Stimulated activated naive CD8-positive, alpha-beta T cell treated with anti-CD3 and anti-CD28 coated beads, Interleukin-15, amount 100 ng/mL, for 72 hours (primary cell): ENCODE results near the gene ZNF200.
"Not testable (repeated sequence)": the region's sequence is repeated elsewhere in the genome, so short reads cannot be mapped to it uniquely, and the experiment has no call there.

Experiments used
- ATAC-seq: fragments of 150-1000 bp; cut with Tn5 transposase; 2 replicates; pipeline ENCODE4 v1.10.0; 2021; ENCODE audit warnings: mild to moderate bottlenecking, moderate library complexity
- DNase-seq, 2 donors: peaks; one replicate each; pipeline ENCODE4 v3.0.0; 2021 to 2022
- H3K27ac Mint-ChIP-seq, 2 donors: one replicate each; pipeline ENCODE4 v1.8.0; 2022; ENCODE audit warnings: mild to moderate bottlenecking in 2 of 2, mixed read lengths in 2 of 2, moderate library complexity in 2 of 2
- H3K27me3 Mint-ChIP-seq: one replicate; pipeline ENCODE4 v1.8.0; 2022; ENCODE audit warnings: mixed read lengths
- H3K4me1 Mint-ChIP-seq: one replicate; pipeline ENCODE4 v1.8.0; 2022; ENCODE audit warnings: mild to moderate bottlenecking, mixed read lengths
- H3K4me3 Mint-ChIP-seq, 2 donors: one replicate each; pipeline ENCODE4 v1.8.0; 2022; ENCODE audit warnings: mild to moderate bottlenecking in 2 of 2, mixed read lengths in 2 of 2, moderate library complexity in 1 of 2
- H3K9me3 Mint-ChIP-seq, 2 donors: one replicate each; pipeline ENCODE4 v1.8.0; 2022; ENCODE audit warnings: mixed read lengths in 2 of 2

Gene ZNF200

DNA sequence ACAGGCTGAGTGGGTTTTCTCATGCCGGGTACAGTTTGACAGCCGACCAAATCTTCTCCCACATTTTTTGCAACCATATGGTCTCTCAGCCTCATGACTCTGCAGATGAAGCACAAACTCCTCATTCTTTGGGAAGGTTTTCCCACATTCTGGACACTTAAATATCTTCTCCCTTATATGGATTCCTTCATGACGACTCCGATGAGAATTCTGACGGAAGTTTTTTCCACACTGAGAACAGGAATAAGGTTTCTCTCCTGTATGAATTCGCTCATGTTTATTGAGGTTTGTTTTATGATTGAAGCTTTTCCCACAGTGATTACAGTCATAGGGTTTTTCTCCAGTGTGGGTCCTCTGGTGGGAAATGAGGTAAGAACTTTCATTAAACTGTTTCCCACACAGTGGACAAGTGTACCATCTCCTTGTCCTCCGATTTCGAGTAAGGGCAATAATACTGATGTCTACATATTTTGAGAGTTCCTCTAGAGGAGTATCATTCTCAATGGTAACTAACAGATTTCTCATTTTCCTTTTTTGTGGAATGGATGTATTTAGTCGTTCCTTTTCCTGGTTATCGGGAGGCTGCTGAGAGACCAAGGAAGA lies 10.9 kb downstream of the ZNF200 start:
- H3K9me3 Mint-ChIP-seq = peaks cover 40 to 70% of the 10 kb centered on the region in 2 donors
- H3K27ac Mint-ChIP-seq = no peak overlapping the region
- DNase-seq (no peak), ATAC-seq (no peak)
- H3K27me3 Mint-ChIP-seq = no peaks in the 10 kb centered on the region
- peaks cover 4% of the 10 kb centered on the region for H3K4me1 Mint-ChIP-seq
- no peak overlapping the region for H3K4me3 Mint-ChIP-seq

DNA sequence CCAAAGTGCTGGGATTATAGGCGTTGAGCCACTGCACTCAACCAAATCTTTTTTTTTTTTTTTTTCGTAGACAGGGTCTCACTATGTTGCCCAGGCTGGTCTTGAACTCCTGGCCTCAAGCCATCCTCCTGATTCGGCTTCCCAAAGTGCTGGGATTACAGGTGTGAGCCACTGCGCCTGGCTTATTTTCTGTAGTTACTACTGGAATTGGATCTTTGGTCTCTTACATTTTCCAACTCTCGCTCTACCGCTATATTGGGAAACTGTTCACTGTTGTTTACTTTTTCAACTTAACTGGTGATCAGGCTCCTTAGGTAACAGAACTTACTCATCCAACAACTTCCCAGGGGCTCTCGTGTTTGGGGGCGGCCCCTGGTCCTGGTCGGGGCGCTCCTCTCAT lies 14.1 kb downstream of the ZNF200 start:
- ATAC-seq (no peak), DNase-seq (no peak)
- Mint-ChIP-seq H3K9me3 (peaks cover 26 to 67% of the 10 kb centered on the region in 2 donors), H3K27ac (peak overlapping the region in 1 of 2 donors; percentile 6), H3K4me1 (peaks cover 29% of the 10 kb centered on the region), H3K27me3 (no peaks in the 10 kb centered on the region), H3K4me3 (no peak overlapping the region)

DNA sequence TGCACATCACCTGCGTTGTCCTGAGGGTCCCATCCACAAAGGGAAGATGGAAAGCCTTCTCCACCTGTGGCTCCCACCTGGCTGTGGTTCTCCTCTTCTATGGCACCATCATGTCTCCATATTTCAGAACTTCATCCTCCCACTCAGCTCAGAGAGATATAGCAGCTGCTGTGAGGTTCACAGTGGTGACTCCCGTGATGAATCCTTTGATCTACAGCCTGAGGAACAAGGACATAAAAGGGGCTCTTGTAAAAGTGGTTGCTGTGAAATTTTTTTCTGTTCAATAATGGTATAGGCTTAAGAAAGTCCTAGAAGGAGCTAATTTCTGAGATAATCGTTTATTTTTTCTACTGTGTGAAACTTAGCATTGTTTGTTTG lies 18.7 kb downstream of the ZNF200 start:
- peak; percentile 4 for ATAC-seq
- Mint-ChIP-seq H3K9me3 (peaks cover 33 to 51% of the 10 kb centered on the region in 2 donors), H3K4me3 (peak overlapping the region; percentile 70 to 84)

DNA sequence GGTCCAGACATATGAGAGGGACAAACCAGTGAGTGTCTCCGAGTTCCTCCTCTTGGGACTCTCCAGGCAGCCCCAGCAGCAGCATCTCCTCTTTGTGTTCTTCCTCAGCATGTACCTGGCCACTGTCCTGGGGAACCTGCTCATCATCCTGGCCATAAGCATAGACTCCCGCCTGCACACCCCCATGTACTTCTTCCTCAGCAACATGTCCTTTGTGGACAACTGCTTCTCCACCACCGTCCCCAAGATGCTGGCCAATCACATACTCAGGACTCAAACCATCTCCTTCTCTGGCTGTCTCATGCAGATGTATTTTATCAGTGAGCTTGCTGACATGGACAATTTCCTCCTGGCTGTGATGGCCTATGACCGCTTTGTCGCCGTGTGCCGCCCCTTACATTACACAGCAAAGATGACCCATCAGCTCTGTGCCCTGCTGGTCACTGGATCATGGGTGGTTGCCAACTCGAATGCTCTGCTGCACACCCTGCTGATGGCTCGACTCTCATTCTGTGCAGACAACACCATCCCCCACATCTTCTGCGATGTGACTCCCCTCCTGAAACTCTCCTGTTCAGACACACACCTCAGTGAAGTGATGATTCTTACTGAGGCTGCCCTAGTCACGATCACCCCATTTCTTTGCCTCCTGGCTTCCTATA lies 19.2 kb downstream of the ZNF200 start:
- H3K27ac Mint-ChIP-seq = peak overlapping the region; percentile 99
- DNase-seq (peak; percentile 39 to 42), ATAC-seq (peak; percentile 63)
- peaks cover 28 to 47% of the 10 kb centered on the region in 2 donors for H3K9me3 Mint-ChIP-seq
- no peaks in the 10 kb centered on the region for H3K27me3 Mint-ChIP-seq
- H3K4me3 Mint-ChIP-seq = peak overlapping the region; percentile 70 to 84
- peaks cover 57% of the 10 kb centered on the region for H3K4me1 Mint-ChIP-seq

More for the DNA sequence above, 18.7 kb downstream of the ZNF200 start:
- DNase-seq = no peak
- Mint-ChIP-seq H3K4me1 (peaks cover 58% of the 10 kb centered on the region), H3K27me3 (no peaks in the 10 kb centered on the region), H3K27ac (peak overlapping the region; percentile 99)

DNA sequence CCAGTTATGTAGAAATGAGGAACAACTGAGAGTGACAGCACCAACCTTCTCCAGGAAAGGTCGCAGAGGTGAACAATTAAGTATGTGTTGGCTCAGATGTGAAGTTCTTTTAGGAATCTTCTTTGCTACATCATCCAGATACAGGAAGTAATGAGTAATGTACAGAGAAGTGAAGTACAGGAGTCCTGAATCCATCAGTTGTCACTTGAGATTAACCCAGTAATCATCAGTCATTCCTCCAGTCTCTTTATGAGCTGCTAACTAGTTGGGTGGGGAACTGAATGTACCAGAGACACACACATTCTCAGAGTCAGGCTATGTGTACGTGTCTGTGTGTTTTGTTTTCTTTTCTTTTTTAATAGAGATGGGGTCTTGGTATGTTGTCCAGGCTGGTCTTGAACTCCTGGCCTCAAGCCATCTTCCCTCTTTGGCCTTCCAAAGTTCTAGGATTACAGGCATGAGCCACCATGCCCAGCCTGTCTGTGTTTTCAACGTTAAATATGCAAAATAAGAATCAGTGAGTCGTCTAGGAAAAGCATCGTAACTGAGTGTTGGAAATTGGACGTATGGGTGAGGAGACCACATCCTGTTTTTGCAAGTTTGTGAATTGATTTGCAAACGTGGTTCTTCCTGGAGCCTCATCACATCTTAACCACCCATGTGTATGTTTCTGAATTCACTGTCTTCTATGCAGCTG lies 19.9 kb downstream of the ZNF200 start:
- Mint-ChIP-seq H3K27me3 (no peaks in the 10 kb centered on the region), H3K27ac (peak overlapping the region; percentile 99), H3K4me1 (peaks cover 57% of the 10 kb centered on the region), H3K9me3 (peaks cover 28 to 46% of the 10 kb centered on the region in 2 donors), H3K4me3 (peak overlapping the region; percentile 70 to 84)
- peak; percentile 94 for ATAC-seq
- peak; percentile 59 to 66 for DNase-seq

DNA sequence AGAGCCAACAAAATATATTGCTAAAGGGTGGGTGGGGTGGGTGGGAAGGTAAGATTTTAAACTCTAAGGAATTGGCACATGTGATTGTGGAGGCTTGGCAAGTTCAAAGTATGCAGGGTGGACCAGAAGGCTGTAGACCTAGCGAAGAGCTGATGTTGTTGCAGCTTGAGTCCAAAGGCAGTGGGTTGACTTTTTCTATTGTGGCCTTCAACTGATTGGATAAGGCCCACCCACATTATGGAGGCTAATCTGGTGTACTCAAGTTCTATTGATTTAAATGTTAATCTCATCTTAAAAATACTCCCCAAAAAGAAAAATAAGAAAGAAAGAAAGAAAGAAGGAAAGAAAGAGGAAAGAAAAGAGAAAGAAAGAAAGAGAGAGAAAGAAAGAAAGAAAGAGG lies 22.4 kb downstream of the ZNF200 start:
- Mint-ChIP-seq H3K4me3 (peak overlapping the region in 1 of 2 donors; percentile 19), H3K27ac (peak overlapping the region in 1 of 2 donors; percentile 16), H3K27me3 (no peaks in the 10 kb centered on the region), H3K4me1 (peaks cover 50% of the 10 kb centered on the region), H3K9me3 (peaks cover 29 to 35% of the 10 kb centered on the region in 2 donors)
- DNase-seq = no peak
- no peak for ATAC-seq

DNA sequence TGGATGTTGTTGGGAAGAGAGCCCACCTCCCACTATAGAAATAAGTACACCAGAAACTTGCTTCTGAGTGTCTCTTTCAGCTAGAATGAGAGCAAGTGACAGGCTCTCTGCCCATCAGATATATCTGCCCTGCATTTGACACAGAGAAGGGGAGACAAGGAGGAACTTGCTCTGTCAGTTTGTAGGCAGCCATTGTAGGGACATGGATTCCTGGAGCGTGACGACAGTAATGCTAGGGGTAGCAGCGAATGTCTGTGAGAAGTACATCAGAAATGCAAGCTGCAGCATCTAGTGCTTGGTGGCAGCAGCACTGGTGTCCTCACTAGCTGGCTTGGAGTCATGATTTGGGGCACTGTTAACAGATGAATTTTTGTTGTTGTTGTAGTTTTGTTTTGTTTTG lies 23.0 kb downstream of the ZNF200 start:
- Mint-ChIP-seq H3K4me1 (peaks cover 44% of the 10 kb centered on the region), H3K27ac (peak overlapping the region in 1 of 2 donors; percentile 5), H3K4me3 (no peak overlapping the region), H3K27me3 (no peaks in the 10 kb centered on the region), H3K9me3 (peaks cover 28 to 38% of the 10 kb centered on the region in 2 donors)
- DNase-seq (no peak), ATAC-seq (no peak)

DNA sequence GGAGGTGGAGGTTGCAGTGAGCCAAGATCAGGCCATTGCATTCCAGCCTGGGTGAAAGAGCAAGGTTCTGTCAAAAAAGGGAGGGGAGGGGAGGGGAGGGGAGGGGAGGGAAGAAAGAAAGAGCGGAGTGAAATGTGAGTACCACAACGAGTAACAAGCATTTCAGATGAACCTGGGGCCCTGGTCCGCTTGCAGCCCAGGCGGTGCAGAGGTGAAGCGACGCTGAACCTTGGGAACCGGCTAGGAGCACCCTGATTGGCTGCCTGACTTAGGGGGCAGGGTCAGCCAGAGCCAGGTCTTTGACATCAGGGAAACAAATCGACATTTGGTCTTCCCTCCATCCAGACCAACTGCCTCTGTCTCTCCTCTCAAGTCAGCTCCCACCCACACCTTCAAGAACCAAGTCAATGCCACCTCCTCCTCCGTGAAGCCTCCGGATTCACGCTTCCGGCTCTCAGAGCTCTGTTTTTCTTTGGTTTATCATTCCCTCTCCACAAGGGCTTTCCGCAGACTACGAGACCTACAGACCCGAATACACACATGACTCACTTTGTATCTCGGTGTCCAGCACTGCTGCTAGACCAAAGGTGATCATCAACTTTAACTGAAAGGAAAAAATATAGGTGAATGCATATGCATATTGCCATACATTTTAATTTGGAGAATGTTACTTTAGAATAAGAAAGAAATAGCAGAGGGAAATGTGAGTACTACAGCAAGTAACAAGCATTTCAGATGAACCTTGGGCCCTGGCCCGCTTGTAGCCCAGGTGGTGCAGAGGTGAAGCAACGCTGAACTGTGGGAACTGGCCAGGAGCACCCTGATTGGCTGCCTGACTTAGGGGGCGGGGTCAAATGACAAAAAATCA lies 27.6 kb downstream of the ZNF200 start:
- H3K4me1 Mint-ChIP-seq = peaks cover 6% of the 10 kb centered on the region
- H3K9me3 Mint-ChIP-seq = peaks cover 26 to 34% of the 10 kb centered on the region in 2 donors
- H3K27ac Mint-ChIP-seq = no peak overlapping the region
- no peak overlapping the region for H3K4me3 Mint-ChIP-seq
- no peak for DNase-seq
- H3K27me3 Mint-ChIP-seq = no peaks in the 10 kb centered on the region
- ATAC-seq = no peak

DNA sequence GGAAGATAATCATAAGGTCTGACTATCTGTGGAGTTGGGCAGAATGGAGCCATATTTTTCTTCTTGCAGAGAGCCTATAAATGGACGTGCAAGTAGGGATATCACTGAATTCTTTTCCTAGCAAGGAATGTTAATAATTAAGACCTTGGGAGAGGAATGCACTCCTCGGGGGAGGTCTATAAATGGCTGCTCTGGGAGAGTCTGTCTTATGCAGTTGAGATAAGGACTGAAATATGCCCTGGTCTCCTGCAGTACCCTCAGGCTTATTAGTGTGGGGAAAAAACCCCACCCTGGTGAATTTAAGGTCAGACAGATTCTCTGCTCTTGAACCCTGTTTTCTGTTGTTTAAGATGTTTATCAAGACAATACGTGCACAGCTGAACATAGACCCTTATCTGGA lies 29.0 kb downstream of the ZNF200 start:
- not testable (repeated sequence) for H3K4me3 Mint-ChIP-seq, H3K4me1 Mint-ChIP-seq, H3K27ac Mint-ChIP-seq, DNase-seq, H3K27me3 Mint-ChIP-seq, ATAC-seq
- peaks cover 17 to 32% of the 10 kb centered on the region in 2 donors for H3K9me3 Mint-ChIP-seq

DNA sequence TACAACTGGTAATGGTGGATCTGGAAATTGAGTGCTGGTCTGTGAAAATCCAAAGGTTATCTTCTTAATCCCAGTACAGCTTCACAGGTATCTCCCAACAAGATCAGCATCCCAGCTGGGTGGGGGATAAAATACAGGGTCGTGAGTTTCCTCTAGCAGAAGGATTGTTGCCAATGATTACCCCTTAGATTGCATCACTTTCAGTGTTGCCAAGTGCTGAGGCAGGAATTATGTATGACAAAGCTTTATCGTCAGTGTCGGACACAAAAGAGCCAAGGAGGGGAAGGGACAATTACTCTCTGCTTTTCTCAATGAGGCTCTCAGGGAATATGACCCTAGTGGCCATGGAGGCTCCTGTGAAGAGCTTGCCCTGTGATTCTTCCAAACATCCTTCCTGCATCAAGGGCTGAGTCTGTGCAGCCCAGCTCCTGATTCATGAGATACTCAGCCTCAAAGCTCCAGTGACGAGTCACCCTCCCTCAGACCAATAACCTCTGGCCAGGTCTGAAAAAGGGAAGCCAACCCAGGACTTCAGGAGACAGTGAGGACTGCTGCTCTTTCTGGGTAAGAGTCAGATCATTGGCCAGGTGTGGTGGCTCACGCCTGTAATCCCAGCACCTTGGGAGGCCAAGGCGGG lies 31.9 kb downstream of the ZNF200 start:
- H3K4me1 Mint-ChIP-seq = no peaks in the 10 kb centered on the region
- no peak for DNase-seq
- ATAC-seq = no peak
- H3K27me3 Mint-ChIP-seq = peaks cover 6% of the 10 kb centered on the region
- no peak overlapping the region for H3K4me3 Mint-ChIP-seq
- peaks cover 13 to 32% of the 10 kb centered on the region in 2 donors for H3K9me3 Mint-ChIP-seq
- H3K27ac Mint-ChIP-seq = no peak overlapping the region

DNA sequence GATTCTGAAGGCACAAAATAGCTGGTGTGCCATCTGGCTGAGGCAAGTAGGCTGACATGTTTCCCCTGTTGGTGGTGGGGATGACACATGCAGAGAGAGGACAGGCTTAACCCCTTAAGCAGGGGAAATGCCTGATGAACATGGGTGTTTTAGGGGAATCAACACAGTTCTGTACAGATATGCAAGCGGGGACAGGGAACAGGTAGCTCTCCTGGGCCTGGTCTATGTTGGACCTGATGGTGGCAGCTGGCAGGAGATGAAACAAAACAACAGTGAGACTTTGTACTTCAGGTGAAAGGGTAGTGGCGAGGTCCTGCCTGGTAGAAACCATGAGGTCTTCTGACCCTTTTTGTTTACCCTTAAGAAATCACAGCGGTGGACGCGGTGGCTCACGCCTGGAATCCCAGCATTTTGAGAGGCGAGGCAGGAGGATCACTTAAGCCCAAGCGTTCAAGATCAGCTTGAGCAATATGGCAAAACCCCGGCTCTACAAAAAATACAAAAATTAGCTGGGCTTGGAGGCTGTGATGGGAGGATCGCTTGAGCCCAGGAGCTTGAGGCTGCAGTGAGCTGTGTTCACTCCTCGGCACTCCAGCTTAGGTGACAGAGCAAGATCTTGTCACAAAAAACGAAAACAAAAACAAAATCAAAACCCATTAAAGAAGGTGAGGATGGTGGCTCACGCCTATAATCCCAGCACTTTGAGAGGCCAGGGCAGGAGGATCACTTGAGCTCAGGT lies 36.5 kb downstream of the ZNF200 start:
- no peak for DNase-seq
- Mint-ChIP-seq H3K27ac (peak overlapping the region in 1 of 2 donors; percentile 64), H3K27me3 (peaks cover 28% of the 10 kb centered on the region), H3K4me1 (no peaks in the 10 kb centered on the region), H3K9me3 (no peaks in the 10 kb centered on the region), H3K4me3 (no peak overlapping the region)
- no peak for ATAC-seq

DNA sequence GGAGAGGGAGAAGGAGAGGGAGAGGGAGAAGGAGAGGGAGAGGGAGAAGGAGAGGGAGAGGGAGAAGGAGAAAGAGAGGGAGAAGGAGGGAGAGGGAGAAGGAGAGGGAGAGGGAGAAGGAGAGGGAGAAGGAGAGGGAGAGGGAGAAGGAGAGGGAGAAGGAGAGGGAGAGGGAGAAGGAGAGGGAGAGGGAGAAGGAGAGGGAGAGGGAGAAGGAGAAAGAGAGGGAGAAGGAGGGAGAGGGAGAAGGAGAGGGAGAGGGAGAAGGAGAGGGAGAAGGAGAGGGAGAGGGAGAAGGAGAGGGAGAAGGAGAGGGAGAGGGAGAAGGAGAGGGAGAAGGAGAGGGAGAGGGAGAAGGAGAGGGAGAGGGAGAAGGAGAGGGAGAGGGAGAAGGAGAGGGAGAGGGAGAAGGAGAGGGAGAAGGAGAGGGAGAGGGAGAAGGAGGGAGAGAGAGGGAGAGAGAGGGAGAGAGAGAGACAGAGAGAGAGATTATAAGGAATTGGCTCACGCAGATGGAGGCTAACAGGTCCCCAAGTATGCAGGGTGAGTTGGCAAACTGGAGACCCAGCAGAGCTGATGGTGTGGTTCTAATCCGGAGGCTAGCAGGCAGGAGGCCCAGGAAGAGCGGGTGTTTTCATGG lies 37.1 kb downstream of the ZNF200 start:
- Mint-ChIP-seq H3K27ac (peak overlapping the region in 1 of 2 donors; percentile 64), H3K27me3 (peaks cover 35% of the 10 kb centered on the region)
- not testable (repeated sequence) for H3K4me1 Mint-ChIP-seq, ATAC-seq, H3K9me3 Mint-ChIP-seq, H3K4me3 Mint-ChIP-seq, DNase-seq

DNA sequence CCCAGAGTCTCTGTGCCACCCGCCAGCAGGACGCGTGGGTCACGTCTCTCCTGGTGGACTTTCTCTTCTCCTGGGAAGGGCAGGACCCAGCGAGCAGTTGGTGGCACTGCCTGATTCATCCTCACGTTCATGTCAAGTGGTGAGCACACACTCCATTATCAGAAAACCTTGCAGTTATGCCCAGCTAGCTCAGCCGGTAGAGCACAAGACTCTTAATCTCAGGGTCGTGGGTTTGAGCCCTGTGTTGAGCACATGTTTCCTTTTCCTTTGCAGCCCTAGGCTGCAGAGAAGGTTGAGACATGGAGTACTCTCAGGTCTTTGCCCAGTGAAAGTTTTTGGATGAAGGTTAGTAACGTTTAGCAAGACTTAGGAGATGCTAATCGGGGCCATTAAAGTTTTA lies 39.0 kb downstream of the ZNF200 start:
- Mint-ChIP-seq H3K4me3 (no peak overlapping the region), H3K27ac (peak overlapping the region in 1 of 2 donors; percentile 28), H3K4me1 (peaks cover 11% of the 10 kb centered on the region), H3K9me3 (no peaks in the 10 kb centered on the region), H3K27me3 (peaks cover 53% of the 10 kb centered on the region)
- ATAC-seq (no peak), DNase-seq (no peak)

DNA sequence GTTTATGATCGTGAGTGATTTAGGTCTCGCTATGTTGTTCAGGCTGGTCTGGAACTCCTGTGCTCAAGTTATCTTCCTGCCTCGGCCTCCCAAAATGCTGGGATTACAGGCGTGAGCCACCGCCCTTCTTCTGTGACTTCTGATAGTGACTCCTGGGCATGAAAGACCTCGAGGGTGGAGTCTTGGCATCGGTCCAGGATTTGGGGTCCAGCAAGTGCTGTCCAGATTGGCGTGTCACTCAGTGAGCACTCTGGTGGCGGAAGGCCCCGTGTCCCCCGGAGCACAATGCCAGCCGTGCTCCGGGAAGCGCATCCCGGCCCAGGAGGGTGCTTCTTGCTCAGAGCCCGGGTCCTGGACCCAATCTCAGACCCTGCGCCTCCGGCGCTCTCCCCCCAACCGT lies 40.2 kb downstream of the ZNF200 start:
- ATAC-seq (no peak), DNase-seq (no peak)
- no peak overlapping the region for H3K27ac Mint-ChIP-seq
- peaks cover 23% of the 10 kb centered on the region for H3K4me1 Mint-ChIP-seq
- H3K9me3 Mint-ChIP-seq = no peaks in the 10 kb centered on the region
- H3K4me3 Mint-ChIP-seq = no peak overlapping the region
- peaks cover 65% of the 10 kb centered on the region for H3K27me3 Mint-ChIP-seq
